LNCaP clone FGC (cell line): ENCODE results near the gene GNAQ.

ENCODE experiments used
- DNase-seq: peaks from one replicate; pipeline ENCODE4 v3.0.0-alpha.2; 2011; ENCODE audit warnings: low read depth
- H3K4me3 ChIP-seq: 2 replicates; pipeline ENCODE4 v1.5.1; 2011; ENCODE audit warnings: mild to moderate bottlenecking, low read depth, low read length, control low read depth
- CTCF ChIP-seq: IDR thresholded peaks from 2 replicates; pipeline ENCODE4 v1.5.1; 2012; ENCODE audit warnings: mild to moderate bottlenecking; ENCODE audit not compliant: control insufficient read depth, insufficient read depth; ENCODE audit errors: extremely low read depth

The GNAQ gene

GRCh38 chr9:77957652-77958051 lies 74.0 kb downstream of the GNAQ start:
- TF ChIP-seq CTCF, result no peak
- no peak for DNase-seq
- H3K4me3 ChIP-seq, result no peak overlapping the region

DNA sequence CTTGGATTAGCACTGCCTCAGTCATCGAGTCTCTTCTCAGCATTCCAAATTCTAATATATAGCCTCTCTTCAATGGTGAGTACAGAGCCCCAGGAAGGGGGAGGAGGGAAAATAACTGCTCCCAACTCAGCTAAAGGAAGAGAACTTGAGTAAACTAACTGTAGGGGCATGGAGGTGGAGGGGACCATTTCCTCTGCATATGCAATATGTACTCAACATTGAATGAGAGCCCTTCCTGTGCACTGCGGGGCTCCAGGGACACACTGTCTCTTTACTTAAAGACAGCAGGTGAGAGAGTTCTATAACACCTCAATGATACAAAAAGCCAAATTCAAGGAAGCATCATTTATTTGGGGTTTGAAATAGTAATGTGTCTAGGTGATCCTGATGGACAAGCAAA lies 75.1 kb downstream of the GNAQ start:
- TF ChIP-seq CTCF, result no peak
- DNase-seq, result no peak
- no peak overlapping the region for H3K4me3 ChIP-seq

DNA sequence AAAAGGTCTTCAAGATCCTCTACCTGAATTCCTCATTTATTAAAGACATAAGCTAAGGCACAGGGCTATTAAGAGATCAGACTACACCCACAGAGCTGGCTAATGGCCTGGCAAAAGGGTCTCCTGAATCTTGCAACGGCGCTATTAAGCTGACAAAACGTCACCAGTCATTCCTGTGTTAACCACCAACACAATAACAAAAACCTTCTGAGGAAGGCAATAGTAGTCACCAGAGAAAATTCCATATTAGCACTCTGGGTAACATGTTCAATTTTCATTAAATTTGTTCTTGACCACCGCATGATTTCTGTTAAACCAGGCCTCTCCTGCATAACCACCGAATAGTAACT lies 77.0 kb downstream of the GNAQ start:
- no peak for TF ChIP-seq CTCF
- H3K4me3 ChIP-seq, result no peak overlapping the region
- DNase-seq, result no peak

- H3K4me3 ChIP-seq, result no peak overlapping the region
- TF ChIP-seq CTCF, result no peak
- no peak for DNase-seq
Observed at GRCh38 chr9:77954013-77954665, 77.5 kb downstream of the GNAQ start.

DNA sequence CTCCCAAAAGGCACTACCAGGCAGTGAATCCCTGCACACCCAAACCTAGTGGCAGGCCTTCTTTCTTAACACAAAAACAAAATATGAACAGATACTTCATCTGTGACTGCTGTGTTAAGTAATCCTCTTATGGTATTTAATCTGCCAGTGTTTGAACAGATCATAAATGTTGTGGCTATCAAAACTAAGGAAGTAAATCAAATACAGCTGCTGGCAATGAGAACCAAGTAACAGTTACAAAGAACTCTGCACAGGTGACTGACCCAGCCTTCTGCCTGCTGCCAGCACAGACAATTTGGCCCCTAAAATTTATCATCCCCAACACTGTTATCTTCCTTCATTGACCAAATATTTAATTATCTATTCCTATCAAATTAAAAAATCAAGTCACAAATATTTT lies 78.0 kb downstream of the GNAQ start:
- no peak for TF ChIP-seq CTCF
- H3K4me3 ChIP-seq, result no peak overlapping the region
- DNase-seq, result no peak

DNA sequence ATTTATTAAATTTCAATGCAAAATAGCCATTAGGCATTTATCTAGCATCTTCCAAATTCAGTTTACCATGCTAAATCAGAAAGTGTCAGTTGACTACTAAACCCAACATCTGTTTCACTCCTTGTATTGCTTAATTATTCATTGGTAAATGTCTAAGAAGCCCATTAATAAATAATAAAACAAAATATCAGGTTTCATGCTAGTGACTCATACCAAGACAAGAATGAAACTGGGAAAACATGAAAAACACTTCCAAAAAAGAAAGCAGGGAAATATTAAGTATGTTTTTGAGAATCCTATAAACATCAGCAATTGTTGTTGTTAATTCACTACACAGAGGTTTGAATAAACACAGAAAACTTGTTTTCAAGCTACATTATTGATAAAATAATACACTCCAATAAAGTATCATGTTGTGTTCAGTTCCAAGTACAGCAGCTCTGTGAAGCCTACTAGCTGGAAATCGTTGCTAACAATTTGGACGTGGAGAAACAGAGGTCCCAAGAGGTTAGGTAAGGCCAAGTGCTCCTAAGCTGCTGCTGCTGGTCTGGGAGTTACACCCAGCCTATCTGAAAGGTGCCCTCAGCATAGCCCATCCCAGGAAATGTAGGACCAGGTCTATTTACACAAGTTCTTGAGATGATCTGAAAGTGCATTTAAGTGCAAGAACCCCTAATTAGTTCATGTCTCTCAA lies 78.8 kb downstream of the GNAQ start:
- no peak for DNase-seq
- TF ChIP-seq CTCF, result no peak
- H3K4me3 ChIP-seq, result no peak overlapping the region

GRCh38 chr9:77951369-77951768 lies 80.2 kb downstream of the GNAQ start:
- peak; percentile 54 for DNase-seq
- TF ChIP-seq CTCF, result no peak
- H3K4me3 ChIP-seq, result no peak overlapping the region
